Subcutaneous adipose tissue (tissue), 4 donors: ENCODE results near the gene TPRX2. TPM values are rescaled to one million over a fixed set of nuclear protein-coding genes. Genes with fewer than 3 reads are reported as not detected.

ENCODE experiments used
- total RNA-seq, 4 donors: library from RNA; depleted of rRNA; stranded (reverse); fragments of >200 nt; gene quantifications; one replicate each; pipeline ENCODE4 v1.1.0, GENCODE V29; 2016
- TF ChIP-seq, protein P1 (sequence below): fragments of 450-650 bp; IDR thresholded peaks from one replicate; pipeline ENCODE4 v1.5.1; 2016; ENCODE audit warnings: low read depth, mild to moderate bottlenecking, control low read depth, antibody characterized with exemption, moderate library complexity

TPRX2 gene
- total RNA-seq, 4 donors from 2014 or later, result not detected

GRCh38 chr19:47878906-47879305, 19.9 kb downstream of the TPRX2 start:
- TF ChIP-seq, protein P1, sequence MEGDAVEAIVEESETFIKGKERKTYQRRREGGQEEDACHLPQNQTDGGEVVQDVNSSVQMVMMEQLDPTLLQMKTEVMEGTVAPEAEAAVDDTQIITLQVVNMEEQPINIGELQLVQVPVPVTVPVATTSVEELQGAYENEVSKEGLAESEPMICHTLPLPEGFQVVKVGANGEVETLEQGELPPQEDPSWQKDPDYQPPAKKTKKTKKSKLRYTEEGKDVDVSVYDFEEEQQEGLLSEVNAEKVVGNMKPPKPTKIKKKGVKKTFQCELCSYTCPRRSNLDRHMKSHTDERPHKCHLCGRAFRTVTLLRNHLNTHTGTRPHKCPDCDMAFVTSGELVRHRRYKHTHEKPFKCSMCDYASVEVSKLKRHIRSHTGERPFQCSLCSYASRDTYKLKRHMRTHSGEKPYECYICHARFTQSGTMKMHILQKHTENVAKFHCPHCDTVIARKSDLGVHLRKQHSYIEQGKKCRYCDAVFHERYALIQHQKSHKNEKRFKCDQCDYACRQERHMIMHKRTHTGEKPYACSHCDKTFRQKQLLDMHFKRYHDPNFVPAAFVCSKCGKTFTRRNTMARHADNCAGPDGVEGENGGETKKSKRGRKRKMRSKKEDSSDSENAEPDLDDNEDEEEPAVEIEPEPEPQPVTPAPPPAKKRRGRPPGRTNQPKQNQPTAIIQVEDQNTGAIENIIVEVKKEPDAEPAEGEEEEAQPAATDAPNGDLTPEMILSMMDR, result no peak

GRCh38 chr19:47881757-47882156, 22.7 kb downstream of the TPRX2 start:
- TF ChIP-seq, protein P1, result no peak

DNA sequence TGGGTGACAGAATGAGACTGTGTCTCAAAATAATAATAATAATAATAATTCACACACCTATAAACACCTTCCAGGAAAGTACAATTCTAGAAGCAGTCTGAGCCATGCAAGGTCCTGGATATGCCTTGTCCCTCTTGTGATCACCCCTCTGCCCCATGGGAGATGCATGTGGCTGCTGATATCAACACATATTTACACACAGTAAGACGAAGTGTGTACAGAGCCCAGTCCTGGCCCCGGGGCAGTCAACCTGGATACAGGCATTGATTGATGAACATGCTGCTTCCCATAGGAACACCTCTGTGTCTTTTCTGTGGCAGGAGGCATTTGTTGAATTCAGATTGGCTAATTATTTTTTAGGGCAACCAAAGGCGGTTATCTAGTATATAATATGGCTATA, 23.9 kb downstream of the TPRX2 start:
- TF ChIP-seq, protein P1, result no peak

DNA sequence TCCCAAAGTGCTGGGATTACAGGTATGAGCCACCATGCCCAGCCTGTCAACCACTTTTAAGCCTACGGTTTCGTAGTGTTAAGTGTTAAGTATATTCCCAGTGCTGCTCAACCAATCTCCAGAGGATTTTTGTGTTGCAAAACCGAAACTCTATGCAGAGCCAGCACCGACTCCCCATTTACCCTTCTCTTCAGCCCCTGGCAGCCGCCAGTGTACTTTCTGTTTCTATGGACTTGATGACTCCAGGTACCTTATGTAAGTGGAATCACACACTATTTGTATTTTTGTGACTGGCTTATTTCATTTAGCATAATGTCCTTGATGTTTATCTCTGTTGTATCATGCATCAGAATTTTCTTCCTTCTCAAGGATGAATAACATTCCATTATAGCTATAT, 26.0 kb downstream of the TPRX2 start:
- TF ChIP-seq, protein P1, result no peak

DNA sequence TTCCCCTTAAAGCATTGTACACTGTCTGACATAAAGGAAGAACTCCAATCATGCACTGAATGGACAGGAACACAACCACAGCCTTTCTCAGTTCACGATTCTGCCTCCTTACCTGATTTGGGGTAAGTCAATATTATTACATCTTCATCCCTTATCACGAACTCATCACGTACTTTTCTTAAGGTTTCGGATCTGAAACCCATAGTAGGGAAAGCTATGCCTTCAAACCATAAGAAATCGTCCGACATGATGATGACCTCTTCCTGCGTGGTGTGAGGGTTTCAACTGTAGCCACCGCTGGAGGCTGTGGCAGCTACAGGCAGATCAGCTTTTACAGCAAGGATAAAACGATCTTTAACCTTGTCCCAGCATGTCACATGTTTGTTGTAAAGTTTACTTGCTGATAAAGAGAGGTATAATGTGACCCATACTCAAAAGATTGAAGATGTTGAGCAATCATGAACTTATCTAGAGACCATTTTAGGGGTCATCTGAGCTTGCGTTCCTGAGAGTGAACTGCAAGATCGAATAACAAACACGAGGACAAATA, 27.1 kb downstream of the TPRX2 start, which contains the start of gene SULT2A1:
Gene SULT2A1 (minus strand): TSS at position 306 of the 550 bp plus-strand sequence. CDS start 58 bp downstream, at position 248.
- TF ChIP-seq, protein P1, result no peak

DNA sequence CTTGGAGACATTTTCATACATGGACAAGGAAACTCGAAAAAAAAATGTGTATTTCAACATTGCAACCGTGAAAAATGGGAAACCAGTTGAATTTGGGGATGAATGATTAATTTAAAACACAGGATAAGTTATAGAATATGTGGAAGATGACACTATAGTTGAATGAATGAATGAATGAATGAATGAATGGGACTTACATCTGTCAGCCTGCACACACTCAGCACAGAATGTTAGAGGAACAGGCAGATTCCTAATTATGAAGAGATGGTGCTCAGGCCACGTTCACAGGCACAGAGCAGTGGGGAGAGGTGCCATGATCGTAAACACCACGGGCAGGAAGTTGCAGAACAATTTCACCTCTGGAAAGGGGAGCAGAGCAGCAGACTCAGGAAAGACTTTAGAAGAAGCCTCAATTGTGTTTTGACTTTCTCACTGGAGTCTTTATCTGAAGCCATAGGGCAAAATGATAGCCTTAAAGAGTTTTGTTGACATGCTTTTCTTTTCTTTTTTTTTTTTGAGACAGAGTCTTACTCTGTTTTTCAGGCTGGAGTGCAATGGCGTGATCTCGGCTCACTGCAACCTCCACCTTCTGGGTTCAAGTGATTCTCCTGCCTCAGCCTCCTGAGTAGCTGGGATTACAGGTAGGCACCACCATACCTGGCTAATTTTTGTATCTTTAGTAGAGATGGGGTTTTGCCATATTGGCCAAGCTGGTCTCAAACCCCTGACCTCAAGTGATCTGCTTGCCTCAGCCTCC, 32.0 kb downstream of the TPRX2 start:
- TF ChIP-seq, protein P1, result no peak

DNA sequence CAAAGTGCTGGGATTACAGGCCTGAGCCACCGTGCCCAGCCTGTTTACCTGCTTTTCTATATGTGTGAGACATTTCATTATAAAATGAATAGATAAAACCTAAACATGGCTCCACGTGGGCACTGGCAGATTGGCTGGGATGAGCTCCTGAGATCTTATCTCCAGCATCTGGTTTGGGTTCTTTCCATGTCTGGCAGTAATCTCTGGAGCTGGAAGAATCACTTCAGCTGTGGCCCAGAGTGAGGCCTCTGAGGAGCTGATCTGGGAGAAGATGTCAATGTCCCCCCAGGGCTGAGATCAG, 32.5 kb downstream of the TPRX2 start:
- TF ChIP-seq, protein P1, result no peak
